WTC11 (cell line): ENCODE data around the gene GPR157. TPM values are rescaled to one million over a fixed set of nuclear protein-coding genes. Genes with fewer than 3 reads are reported as not detected.

Experiments
- ATAC-seq: fragments of 200-7000 bp; cut with Tn5 transposase; 2 replicates; pipeline ENCODE4 v1.10.0; 2021; ENCODE audit warnings: mild to moderate bottlenecking, moderate library complexity
- CTCF ChIA-PET: fragments of 300-600 bp; sonication (Branson Sonifier 250); formaldehyde crosslinking; loops from one replicate; lab custom pipeline; 2021; ENCODE audit warnings: antibody characterized with exemption; lab: Charles Lee
- POLR2A ChIA-PET: fragments of 350-600 bp; sonication (Branson Sonifier 250); formaldehyde crosslinking; loops from one replicate; lab custom pipeline; 2021; ENCODE audit warnings: antibody characterized with exemption; lab: Charles Lee
- DNase-seq: peaks from one replicate; pipeline ENCODE4 v3.0.0; 2021; ENCODE audit warnings: low spot score
- H3K27ac Mint-ChIP-seq: 2 replicates; pipeline ENCODE4 v1.8.0; 2021; ENCODE audit warnings: mixed read lengths
- H3K27me3 Mint-ChIP-seq: 2 replicates; pipeline ENCODE4 v1.8.0; 2021; ENCODE audit warnings: low read depth, mild to moderate bottlenecking, moderate library complexity, mixed read lengths
- H3K36me3 Mint-ChIP-seq: 2 replicates; pipeline ENCODE4 v1.8.0; 2021; ENCODE audit warnings: mixed read lengths
- H3K4me1 Mint-ChIP-seq: 2 replicates; pipeline ENCODE4 v1.8.0; 2022; ENCODE audit warnings: mixed read lengths
- H3K4me3 Mint-ChIP-seq: 2 replicates; pipeline ENCODE4 v1.8.0; 2021; ENCODE audit warnings: mild to moderate bottlenecking, moderate library complexity, mixed read lengths
- H3K9me3 Mint-ChIP-seq: 2 replicates; pipeline ENCODE4 v1.8.0; 2021; ENCODE audit warnings: mixed read lengths
- AFF4 ChIP-seq: sonication (generic); formaldehyde crosslinking; IDR thresholded peaks from 2 replicates; pipeline ENCODE4 v1.8.1; 2023; ENCODE audit warnings: mild to moderate bottlenecking, missing genetic modification reagents, borderline replicate concordance
- ATF3 ChIP-seq: sonication (generic); formaldehyde crosslinking; conservative IDR thresholded peaks from 2 replicates; pipeline ENCODE4 v1.8.1; 2022; ENCODE audit warnings: mild to moderate bottlenecking, missing genetic modification reagents
- CREB1 ChIP-seq: sonication (generic); formaldehyde crosslinking; IDR thresholded peaks from 2 replicates; pipeline ENCODE4 v1.8.0; 2023; ENCODE audit warnings: mild to moderate bottlenecking, missing genetic modification reagents
- ERG ChIP-seq: fragments of 250-450 bp; sonication (Bioruptor Pico); IDR thresholded peaks from 2 replicates; pipeline ENCODE4 v1.8.0; 2021; ENCODE audit warnings: mild to moderate bottlenecking
- FOXK1 ChIP-seq: sonication (generic); formaldehyde crosslinking; IDR thresholded peaks from 2 replicates; pipeline ENCODE4 v1.8.0; 2022; ENCODE audit warnings: mild to moderate bottlenecking, moderate library complexity, missing genetic modification reagents
- JAZF1 ChIP-seq: fragments of 250-450 bp; sonication (Bioruptor Pico); IDR thresholded peaks from 2 replicates; pipeline ENCODE4 v1.9.0; 2021; ENCODE audit warnings: moderate library complexity, mild to moderate bottlenecking, inconsistent platforms
- NFYB ChIP-seq: sonication (generic); formaldehyde crosslinking; conservative IDR thresholded peaks from 2 replicates; pipeline ENCODE4 v1.8.0; 2022; ENCODE audit warnings: low read depth, missing genetic modification reagents
- NR2C2 ChIP-seq: sonication (generic); formaldehyde crosslinking; IDR thresholded peaks from 2 replicates; pipeline ENCODE4 v1.8.0; 2022; ENCODE audit warnings: mild to moderate bottlenecking, missing genetic modification reagents
- PREB ChIP-seq: sonication (generic); formaldehyde crosslinking; IDR thresholded peaks from 2 replicates; pipeline ENCODE4 v1.8.1; 2022; ENCODE audit warnings: mild to moderate bottlenecking, missing genetic modification reagents, moderate library complexity, borderline replicate concordance
- SMAD3 ChIP-seq: sonication (generic); formaldehyde crosslinking; IDR thresholded peaks from 2 replicates; pipeline ENCODE4 v1.8.0; 2022; ENCODE audit warnings: missing genetic modification reagents, mild to moderate bottlenecking, borderline replicate concordance
- TP53 ChIP-seq: sonication (generic); formaldehyde crosslinking; IDR thresholded peaks from 2 replicates; pipeline ENCODE4 v1.8.1; 2023; ENCODE audit warnings: mild to moderate bottlenecking, missing genetic modification reagents
- USF1 ChIP-seq: sonication (generic); formaldehyde crosslinking; IDR thresholded peaks from 2 replicates; pipeline ENCODE4 v1.8.0; 2022; ENCODE audit warnings: mild to moderate bottlenecking, missing genetic modification reagents
- ZBTB21 ChIP-seq: sonication (generic); formaldehyde crosslinking; IDR thresholded peaks from 2 replicates; pipeline ENCODE4 v1.8.1; 2023; ENCODE audit warnings: mild to moderate bottlenecking, missing genetic modification reagents, borderline replicate concordance
- ZNF232 ChIP-seq: sonication (generic); formaldehyde crosslinking; IDR thresholded peaks from 2 replicates; pipeline ENCODE4 v1.8.0; 2022; ENCODE audit warnings: mild to moderate bottlenecking, missing genetic modification reagents
- ZNF396 ChIP-seq: fragments of 250-450 bp; sonication (Bioruptor Pico); IDR thresholded peaks from 2 replicates; pipeline ENCODE4 v1.8.0; 2021; ENCODE audit warnings: mild to moderate bottlenecking, moderate library complexity, borderline replicate concordance
- ZNF671 ChIP-seq: fragments of 250-450 bp; sonication (Bioruptor Pico); IDR thresholded peaks from 2 replicates; pipeline ENCODE4 v1.8.0; 2021; ENCODE audit warnings: mild to moderate bottlenecking
- total RNA-seq: library from RNA; stranded (reverse); gene quantifications from 3 replicates; pipeline ENCODE4 v1.2.3, GENCODE V29; 2021

The GPR157 gene
- total RNA-seq, 1 experiment from 2014 or later = 6.0 TPM

GRCh38 chr1:9078752-9079500 lies 50.0 kb downstream of the GPR157 start:
- no peaks in the 10 kb centered on the region for H3K9me3 Mint-ChIP-seq
- CTCF ChIA-PET = no interaction called here

DNA sequence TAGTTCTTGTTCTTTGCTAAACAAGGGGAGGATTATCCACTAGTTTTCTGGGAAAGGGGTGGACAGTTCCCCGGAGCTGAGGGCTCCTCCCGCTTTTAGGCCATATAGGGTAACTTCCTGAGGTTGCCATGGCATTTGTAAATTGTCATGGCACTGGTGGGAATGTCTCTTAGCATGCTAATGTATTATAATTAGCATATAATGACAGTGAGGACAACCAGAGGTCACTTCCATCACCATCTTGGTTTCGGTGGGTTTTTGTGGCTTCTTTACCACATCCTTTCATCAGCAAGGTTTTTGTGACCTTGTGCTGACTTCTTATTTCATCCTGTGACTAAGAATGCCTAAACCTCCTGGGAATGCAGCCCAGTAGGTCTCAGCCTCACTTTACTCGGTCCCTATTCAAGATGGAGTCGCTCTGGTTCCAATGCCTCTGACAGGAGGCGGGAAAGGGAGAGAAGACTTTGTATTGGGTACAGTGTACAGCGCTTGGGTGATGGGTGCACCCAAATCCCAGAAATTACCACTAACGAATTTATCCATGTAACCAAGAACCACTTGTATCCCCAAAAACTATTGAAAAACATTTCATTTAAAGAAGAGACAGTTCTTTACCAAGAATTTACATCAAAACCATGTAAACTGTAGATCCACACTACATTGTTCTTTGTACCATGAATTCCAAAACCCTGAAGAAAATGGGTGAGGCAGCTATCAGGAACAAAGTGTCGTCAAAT lies 50.7 kb downstream of the GPR157 start:
- Mint-ChIP-seq H3K4me3 (no peak overlapping the region), H3K4me1 (peaks cover 18% of the 10 kb centered on the region), H3K27me3 (no peaks in the 10 kb centered on the region), H3K36me3 (no peaks in the 10 kb centered on the region), H3K27ac (no peak overlapping the region), H3K9me3 (no peaks in the 10 kb centered on the region)
- CTCF ChIA-PET = interaction anchor here (1.0 kb wide), 1 partner anchor 73 kb away, joined by 3 read pairs; no protein-coding TSS in a partner anchor
- TF ChIP-seq AFF4 (CRISPR knock-in tag) (no peak), ZNF671 (CRISPR knock-in tag) (no peak), NR2C2 (CRISPR knock-in tag) (no peak), ZNF232 (no peak), FOXK1 (no peak), SMAD3 (no peak), TP53 (CRISPR knock-in tag) (no peak), ERG (CRISPR knock-in tag) (no peak), USF1 (CRISPR knock-in tag) (no peak), JAZF1 (no peak), PREB (CRISPR knock-in tag) (no peak), ZBTB21 (CRISPR knock-in tag) (no peak)
- ATAC-seq = no peak
- DNase-seq = no peak
- POLR2A ChIA-PET = interaction anchor here (0.7 kb wide), 1 partner anchor 51 kb away, joined by 3 read pairs; no protein-coding TSS in a partner anchor

More at GRCh38 chr1:9078752-9079500, 50.0 kb downstream of the GPR157 start:
- ATAC-seq (no peak), DNase-seq (no peak)
- no peak overlapping the region for H3K27ac Mint-ChIP-seq
- TF ChIP-seq NFYB (no peak), CREB1 (no peak), USF1 (CRISPR knock-in tag) (no peak), ZNF396 (CRISPR knock-in tag) (no peak), ATF3 (CRISPR knock-in tag) (no peak)
- TF ChIP-seq, all 79 proteins: peak for 0
- Mint-ChIP-seq H3K4me1 (peaks cover 18% of the 10 kb centered on the region), H3K36me3 (no peaks in the 10 kb centered on the region), H3K27me3 (no peaks in the 10 kb centered on the region), H3K4me3 (no peak overlapping the region)
- POLR2A ChIA-PET = no interaction called here
